AG04449 (cell line): ENCODE measurements around the gene SPPL3.

Source experiments
- CTCF ChIA-PET: fragments of 350-600 bp; formaldehyde crosslinking; extraction: SDS; loops from one replicate; lab custom pipeline; 2021; ENCODE audit warnings: antibody characterized with exemption; lab: Yijun Ruan, JAX
- POLR2A ChIA-PET: fragments of 400-600, 350-600 bp; formaldehyde crosslinking; extraction: SDS; loops from one replicate; lab custom pipeline; 2020; ENCODE audit warnings: antibody characterized with exemption, inconsistent platforms; lab: Yijun Ruan, JAX
- DNase-seq: peaks from one replicate; pipeline ENCODE4 v3.0.0-alpha.2; 2010; ENCODE audit warnings: low read depth, low spot score
- H3K4me3 ChIP-seq: 2 replicates; pipeline ENCODE4 v1.5.1; 2011; ENCODE audit warnings: low read depth, mild to moderate bottlenecking, control low read depth, low read length
- TF ChIP-seq, protein P1 (sequence below): IDR thresholded peaks from one replicate; pipeline ENCODE4 v1.5.1; 2011; ENCODE audit warnings: mild to moderate bottlenecking, moderate library complexity, low read length, control low read depth, inconsistent platforms; ENCODE audit not compliant: insufficient read depth; ENCODE audit errors: missing control alignments

The SPPL3 gene

DNA sequence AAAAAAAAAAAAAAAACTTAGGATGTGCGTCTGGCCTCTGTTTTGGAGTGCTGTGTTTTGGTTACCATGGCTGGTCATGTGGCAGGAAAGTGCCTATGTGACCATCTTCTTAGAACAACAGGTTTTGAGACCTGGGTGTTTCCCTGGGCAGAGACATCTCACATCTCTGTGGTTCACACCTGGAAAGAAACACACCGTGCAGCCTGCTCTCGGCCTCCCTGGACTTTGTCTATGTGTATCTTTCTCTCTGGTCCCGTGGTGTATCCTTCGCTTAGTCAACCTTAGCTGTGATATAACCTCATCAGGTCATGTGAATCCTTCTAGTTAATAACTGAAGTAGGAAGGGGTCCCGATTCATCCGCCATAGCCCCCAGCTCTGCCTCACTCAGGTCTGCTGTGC, 155.9 kb downstream of the SPPL3 start:
- CTCF ChIA-PET = interaction anchor here (1.5 to 1.6 kb wide), 2 partner anchors 10 to 224 kb away, joined by 3 to 4 read pairs; no protein-coding TSS in a partner anchor
- POLR2A ChIA-PET = no interaction called here
- DNase-seq = no peak
- H3K4me3 ChIP-seq = no peak overlapping the region
- TF ChIP-seq, protein P1, sequence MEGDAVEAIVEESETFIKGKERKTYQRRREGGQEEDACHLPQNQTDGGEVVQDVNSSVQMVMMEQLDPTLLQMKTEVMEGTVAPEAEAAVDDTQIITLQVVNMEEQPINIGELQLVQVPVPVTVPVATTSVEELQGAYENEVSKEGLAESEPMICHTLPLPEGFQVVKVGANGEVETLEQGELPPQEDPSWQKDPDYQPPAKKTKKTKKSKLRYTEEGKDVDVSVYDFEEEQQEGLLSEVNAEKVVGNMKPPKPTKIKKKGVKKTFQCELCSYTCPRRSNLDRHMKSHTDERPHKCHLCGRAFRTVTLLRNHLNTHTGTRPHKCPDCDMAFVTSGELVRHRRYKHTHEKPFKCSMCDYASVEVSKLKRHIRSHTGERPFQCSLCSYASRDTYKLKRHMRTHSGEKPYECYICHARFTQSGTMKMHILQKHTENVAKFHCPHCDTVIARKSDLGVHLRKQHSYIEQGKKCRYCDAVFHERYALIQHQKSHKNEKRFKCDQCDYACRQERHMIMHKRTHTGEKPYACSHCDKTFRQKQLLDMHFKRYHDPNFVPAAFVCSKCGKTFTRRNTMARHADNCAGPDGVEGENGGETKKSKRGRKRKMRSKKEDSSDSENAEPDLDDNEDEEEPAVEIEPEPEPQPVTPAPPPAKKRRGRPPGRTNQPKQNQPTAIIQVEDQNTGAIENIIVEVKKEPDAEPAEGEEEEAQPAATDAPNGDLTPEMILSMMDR = no peak

DNA sequence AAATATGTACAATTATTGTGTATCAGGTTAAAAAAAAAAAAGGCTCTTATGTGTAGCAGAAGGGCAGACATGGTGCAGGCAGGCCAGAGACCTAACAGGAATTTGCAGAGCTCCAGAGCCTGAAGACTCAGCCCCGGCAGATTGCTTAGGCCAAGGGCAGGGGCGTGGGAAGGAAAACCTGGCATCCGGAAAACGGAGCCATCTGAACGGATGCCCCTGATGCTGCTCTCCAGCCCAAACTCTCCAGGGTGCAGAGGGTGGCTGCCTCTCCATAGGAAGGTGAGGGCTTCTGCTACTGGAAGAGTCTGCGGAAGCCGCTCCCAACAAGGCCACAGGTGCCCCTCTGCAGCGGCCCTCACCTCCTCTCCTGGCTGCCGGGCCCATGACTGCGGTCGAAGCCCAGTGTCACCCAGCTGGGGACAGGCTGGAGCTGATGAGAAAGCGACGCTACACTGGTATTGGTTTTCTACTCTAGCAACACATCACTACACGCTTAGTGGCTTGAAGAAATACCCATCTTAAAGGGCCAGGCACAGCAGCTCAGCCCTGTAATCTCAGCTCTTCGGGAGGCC, 159.2 kb downstream of the SPPL3 start:
- CTCF ChIA-PET = interaction anchor here (1.0 kb wide), 1 partner anchor 227 kb away, joined by 3 read pairs; no protein-coding TSS in a partner anchor
- DNase-seq = no peak
- TF ChIP-seq, protein P1 = no peak
- no peak overlapping the region for H3K4me3 ChIP-seq
- POLR2A ChIA-PET = no interaction called here

DNA sequence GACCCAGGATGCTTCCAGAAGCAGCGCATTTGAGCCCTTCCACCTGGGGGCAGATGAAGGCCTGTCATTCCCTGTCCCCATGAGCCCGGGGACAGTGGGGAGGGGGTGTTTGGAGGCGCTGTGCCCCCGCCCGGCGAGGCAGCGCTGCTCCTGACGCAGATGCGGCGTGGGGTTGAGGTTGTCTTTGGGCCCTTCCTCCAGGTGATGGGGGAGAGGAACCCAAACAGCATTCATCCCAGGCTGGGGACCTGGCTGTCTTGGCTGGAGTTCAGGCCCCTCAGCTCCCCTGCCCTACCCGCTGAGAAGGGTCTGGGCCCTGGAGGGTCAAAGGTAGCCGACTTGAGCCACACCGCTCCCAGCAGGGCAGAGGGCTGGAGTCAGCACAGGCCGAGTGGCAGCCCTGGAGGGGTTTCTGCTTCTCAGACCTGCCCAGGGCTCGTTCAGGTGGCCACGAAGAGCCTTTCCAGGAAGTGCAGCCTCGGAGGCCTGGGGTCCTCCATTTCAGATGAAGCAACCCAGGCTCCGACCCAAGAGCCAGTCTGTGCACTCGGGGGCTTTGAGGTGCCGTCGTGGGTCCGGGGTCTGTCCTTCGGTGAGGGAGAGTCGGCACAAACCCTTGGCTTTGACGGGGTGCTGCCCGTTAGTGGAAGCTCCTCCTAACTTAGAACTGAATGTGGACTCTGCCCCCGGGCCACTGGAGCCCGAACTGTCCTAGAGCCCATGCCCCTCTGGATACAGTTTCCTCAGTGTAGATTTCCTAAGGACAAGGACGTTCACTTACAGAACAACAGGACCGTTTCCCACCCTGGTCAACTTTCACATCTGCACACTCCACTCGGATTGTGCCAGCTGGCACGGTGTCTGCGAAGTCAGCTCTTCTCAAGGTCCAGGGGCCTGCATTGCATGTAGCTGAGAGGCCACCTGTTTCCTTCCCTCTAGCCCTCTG, 162.4 kb downstream of the SPPL3 start:
- CTCF ChIA-PET = no interaction called here

DNA sequence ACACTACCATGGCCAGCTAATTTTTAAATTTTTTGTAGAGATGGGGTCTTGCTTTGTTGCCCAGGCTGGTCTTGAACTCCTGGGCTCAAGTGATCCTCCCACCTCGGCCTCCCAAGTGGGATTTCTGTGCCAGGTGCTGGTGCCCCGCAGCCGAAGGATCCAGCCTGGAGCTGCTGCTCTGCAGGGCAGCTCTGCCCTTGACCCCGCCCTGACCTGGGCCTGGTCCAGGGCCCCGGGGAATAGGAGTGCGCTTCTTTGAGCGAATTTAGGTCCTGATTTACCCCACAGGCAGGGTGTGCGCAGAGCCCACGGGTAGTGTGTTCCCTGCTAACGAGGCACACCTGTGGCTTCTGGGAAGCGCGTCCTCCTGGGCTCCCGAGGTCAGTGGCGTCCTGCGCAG, 163.3 kb downstream of the SPPL3 start:
- H3K4me3 ChIP-seq = no peak overlapping the region
- no peak for DNase-seq
- POLR2A ChIA-PET = no interaction called here
- CTCF ChIA-PET = no interaction called here
- TF ChIP-seq, protein P1 = no peak

More for the DNA sequence above, 162.4 kb downstream of the SPPL3 start:
- no peak for DNase-seq
- POLR2A ChIA-PET = no interaction called here
- H3K4me3 ChIP-seq = no peak overlapping the region
- TF ChIP-seq, protein P1 = no peak

DNA sequence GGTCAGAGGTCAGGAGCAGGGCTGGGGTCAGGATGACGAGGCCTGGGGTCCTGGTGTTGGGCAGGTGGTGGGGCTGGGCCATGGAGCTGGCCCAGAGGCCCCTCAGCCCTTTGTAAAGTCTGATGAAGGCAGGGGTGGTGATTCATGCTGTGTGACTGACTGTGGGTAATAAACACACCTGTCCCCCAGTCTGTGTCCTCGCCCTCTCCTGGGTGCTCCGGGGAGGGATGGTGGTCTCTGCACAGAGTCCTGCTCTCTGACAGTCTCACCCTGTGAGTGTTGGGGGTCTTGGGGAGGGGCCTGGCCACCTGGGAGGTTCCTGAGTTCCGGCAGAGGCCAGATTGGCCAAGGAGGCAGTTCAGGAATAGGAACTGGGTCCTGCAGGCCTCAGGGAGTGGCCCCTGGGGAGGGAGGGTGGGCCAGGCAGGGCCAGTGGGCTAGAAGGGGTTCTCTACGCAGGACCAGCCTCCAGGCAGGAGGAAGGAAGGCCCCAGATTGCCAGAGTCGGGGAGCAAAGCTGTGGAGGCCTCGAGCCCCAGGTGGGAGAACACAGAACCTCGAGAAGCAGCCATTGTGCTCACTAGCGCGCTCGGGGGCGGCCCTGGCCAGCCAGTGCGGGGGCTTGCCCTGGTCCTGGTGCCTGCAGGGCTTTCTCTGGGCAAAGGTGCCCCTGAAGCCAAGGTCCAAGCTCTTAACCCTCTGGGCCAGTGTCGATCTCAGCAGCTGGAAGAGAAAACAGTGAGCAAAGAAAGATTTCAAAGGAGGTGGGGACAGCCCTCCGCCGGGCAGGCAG, 164.1 kb downstream of the SPPL3 start:
- H3K4me3 ChIP-seq = no peak overlapping the region
- TF ChIP-seq, protein P1 = no peak
- POLR2A ChIA-PET = no interaction called here
- DNase-seq = no peak
- CTCF ChIA-PET = interaction anchor here (0.6 to 4.5 kb wide), 2 partner anchors 62 to 232 kb away, joined by 3 to 33 read pairs; no protein-coding TSS in a partner anchor
